Endothelial cell (in vitro differentiated cells): ENCODE results near the gene CBLC. TPM values are rescaled to one million over a fixed set of nuclear protein-coding genes. Genes with fewer than 3 reads are reported as not detected.

Source experiments
- DNase-seq: peaks from one replicate; pipeline ENCODE4 v3.0.0; 2021; ENCODE audit warnings: low spot score
- H3K27ac Mint-ChIP-seq: one replicate; pipeline ENCODE4 v1.8.0; 2021; ENCODE audit warnings: mixed read lengths, inconsistent platforms; ENCODE audit not compliant: unreplicated experiment
- H3K27me3 Mint-ChIP-seq: one replicate; pipeline ENCODE4 v1.8.0; 2021; ENCODE audit warnings: mild to moderate bottlenecking, moderate library complexity, mixed read lengths, inconsistent platforms; ENCODE audit not compliant: unreplicated experiment
- H3K36me3 Mint-ChIP-seq: one replicate; pipeline ENCODE4 v1.8.0; 2021; ENCODE audit warnings: mild to moderate bottlenecking, low read depth, mixed read lengths, inconsistent platforms; ENCODE audit not compliant: unreplicated experiment
- H3K4me1 Mint-ChIP-seq: one replicate; pipeline ENCODE4 v1.8.0; 2021; ENCODE audit warnings: mild to moderate bottlenecking, mixed read lengths, inconsistent platforms; ENCODE audit not compliant: unreplicated experiment
- H3K4me3 Mint-ChIP-seq: one replicate; pipeline ENCODE4 v1.8.0; 2021; ENCODE audit warnings: mild to moderate bottlenecking, mixed read lengths, inconsistent platforms; ENCODE audit not compliant: unreplicated experiment
- H3K9me3 Mint-ChIP-seq: one replicate; pipeline ENCODE4 v1.8.0; 2021; ENCODE audit warnings: mixed read lengths, inconsistent platforms; ENCODE audit not compliant: unreplicated experiment
- total RNA-seq: library from RNA; stranded (reverse); fragmentation: NEBNext Ultra II Directional; extraction: Animal tissue kit (Norgen Biotek cat#: 25700); gene quantifications from one replicate; pipeline ENCODE4 v1.2.1, GENCODE V29; 2021; ENCODE audit not compliant: unreplicated experiment
- TF ChIP-seq, protein P1 (sequence below): fragments of 200-600 bp; sonication (generic); IDR thresholded peaks from one replicate; pipeline ENCODE4 v1.5.0; 2021; ENCODE audit warnings: antibody characterized with exemption; ENCODE audit not compliant: unreplicated experiment

Gene CBLC
- total RNA-seq, 1 donor from 2014 or later: 0.85 TPM

DNA sequence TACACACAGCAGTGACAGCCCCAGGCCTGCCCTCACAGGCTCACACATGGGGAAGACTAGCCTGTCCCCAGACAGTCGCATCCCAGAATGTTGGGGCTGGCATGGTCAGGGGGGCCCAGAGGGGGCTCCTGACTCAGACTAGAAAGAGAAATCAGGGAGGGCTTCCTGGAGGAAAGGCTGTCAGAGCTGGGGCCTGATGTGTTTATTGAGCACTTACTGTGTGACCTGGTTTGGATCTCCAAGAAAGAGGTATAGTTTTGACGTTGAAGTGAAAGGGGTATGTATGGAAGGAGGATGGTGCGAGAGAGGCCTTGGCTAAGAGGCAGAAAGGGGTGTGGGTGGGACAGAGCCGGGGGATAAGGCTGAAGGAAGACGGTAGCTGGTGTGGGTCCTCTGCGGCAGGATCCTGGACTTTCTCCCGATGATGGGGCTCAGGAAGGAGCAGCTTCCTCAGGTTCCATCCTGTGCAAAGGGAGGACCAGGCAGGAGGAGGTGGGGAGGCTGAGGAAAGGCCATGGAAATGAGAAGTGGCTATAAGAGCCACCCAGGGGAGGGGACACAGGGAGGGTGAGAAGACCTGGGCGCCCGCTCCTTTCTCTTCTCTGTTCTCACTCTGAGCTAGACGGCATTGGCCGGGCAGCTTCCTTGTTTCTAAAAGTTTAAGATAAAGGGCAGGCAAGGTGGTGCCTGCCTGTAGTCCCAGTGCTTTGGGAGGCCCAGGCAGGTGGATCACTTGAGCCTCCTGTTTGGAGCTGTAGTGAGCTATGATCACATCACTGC, 45.3 kb upstream of the CBLC start:
- no peaks in the 10 kb centered on the region for H3K9me3 Mint-ChIP-seq
- no peak overlapping the region for H3K4me3 Mint-ChIP-seq
- peaks cover 1% of the 10 kb centered on the region for H3K27me3 Mint-ChIP-seq
- no peak for DNase-seq
- TF ChIP-seq, protein P1, sequence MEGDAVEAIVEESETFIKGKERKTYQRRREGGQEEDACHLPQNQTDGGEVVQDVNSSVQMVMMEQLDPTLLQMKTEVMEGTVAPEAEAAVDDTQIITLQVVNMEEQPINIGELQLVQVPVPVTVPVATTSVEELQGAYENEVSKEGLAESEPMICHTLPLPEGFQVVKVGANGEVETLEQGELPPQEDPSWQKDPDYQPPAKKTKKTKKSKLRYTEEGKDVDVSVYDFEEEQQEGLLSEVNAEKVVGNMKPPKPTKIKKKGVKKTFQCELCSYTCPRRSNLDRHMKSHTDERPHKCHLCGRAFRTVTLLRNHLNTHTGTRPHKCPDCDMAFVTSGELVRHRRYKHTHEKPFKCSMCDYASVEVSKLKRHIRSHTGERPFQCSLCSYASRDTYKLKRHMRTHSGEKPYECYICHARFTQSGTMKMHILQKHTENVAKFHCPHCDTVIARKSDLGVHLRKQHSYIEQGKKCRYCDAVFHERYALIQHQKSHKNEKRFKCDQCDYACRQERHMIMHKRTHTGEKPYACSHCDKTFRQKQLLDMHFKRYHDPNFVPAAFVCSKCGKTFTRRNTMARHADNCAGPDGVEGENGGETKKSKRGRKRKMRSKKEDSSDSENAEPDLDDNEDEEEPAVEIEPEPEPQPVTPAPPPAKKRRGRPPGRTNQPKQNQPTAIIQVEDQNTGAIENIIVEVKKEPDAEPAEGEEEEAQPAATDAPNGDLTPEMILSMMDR: no peak
- no peaks in the 10 kb centered on the region for H3K36me3 Mint-ChIP-seq
- no peaks in the 10 kb centered on the region for H3K4me1 Mint-ChIP-seq
- no peak overlapping the region for H3K27ac Mint-ChIP-seq

DNA sequence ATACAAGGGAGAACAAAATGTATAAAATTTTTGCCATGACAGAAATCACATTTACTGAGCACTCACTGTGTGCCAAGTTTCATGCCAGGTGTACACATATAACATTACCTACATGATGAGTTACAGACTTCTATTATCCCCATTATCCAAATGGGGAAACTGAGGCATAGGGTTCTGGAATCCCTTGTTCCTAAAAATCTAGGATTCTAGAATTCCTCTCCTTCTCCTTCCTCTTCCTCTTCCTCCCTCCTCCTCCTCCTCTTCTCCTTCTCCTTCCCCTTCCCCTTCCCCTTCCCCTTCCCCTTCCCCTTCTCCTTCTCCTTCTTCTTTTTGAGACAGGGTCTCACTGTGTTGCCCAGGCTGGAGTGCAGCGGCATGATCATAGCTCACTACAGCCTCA, 43.3 kb upstream of the CBLC start:
- TF ChIP-seq, protein P1: no peak
- DNase-seq: no peak
- Mint-ChIP-seq H3K27me3 (peaks cover 1% of the 10 kb centered on the region), H3K4me1 (no peaks in the 10 kb centered on the region), H3K27ac (no peak overlapping the region), H3K4me3 (no peak overlapping the region), H3K9me3 (no peaks in the 10 kb centered on the region), H3K36me3 (no peaks in the 10 kb centered on the region)

- Mint-ChIP-seq H3K27me3 (no peaks in the 10 kb centered on the region), H3K4me3 (no peak overlapping the region), H3K9me3 (no peaks in the 10 kb centered on the region), H3K4me1 (no peaks in the 10 kb centered on the region), H3K27ac (no peak overlapping the region), H3K36me3 (no peaks in the 10 kb centered on the region)
- TF ChIP-seq, protein P1: no peak
- DNase-seq: no peak
Observed at GRCh38 chr19:44735011-44735410, 42.7 kb upstream of the CBLC start.

DNA sequence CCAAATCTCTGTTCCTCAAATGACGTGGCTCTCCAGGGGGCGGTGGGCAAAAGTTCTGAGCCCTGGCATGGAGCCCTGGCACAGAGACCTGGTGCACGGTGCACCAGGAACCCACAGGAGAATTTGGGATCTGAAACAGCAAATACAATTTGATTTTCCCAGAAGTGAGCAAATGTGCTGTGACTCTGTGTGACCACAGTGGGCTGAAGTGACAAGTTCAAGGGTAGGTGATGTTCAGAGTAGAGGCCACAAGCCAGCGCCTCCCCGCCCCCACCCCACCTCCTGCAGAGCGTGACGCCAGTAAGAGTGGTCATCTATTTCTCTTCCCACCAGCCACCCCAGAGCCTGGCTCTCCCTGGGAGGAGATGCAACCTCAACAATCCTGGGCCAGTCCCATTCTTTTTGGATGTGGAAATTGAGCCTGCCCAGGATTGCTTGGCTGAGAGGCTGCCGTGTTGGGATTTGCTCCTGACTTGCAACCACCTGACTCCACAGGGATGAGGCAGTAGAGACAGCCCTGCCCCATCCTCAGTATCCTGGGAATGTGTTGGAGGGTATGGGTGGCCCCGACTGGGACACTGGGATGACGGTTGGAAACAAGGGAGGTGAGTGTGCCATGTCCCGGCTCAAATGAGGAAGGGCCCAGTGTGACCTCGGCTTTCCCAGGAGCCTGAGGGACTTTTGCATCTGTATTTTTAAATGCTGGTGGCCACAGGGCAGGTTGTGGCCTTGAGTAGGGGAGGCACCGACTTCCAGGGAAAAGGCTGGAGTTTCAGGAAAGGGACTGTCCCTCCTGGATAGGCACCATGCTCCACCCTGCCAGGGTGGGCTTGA, 40.2 kb upstream of the CBLC start:
- Mint-ChIP-seq H3K4me3 (no peak overlapping the region), H3K9me3 (no peaks in the 10 kb centered on the region), H3K36me3 (no peaks in the 10 kb centered on the region), H3K27me3 (no peaks in the 10 kb centered on the region), H3K27ac (no peak overlapping the region), H3K4me1 (no peaks in the 10 kb centered on the region)
- TF ChIP-seq, protein P1: no peak
- DNase-seq: no peak

- DNase-seq: no peak
- TF ChIP-seq, protein P1: no peak
- H3K4me3 Mint-ChIP-seq: no peak overlapping the region
- H3K27me3 Mint-ChIP-seq: no peaks in the 10 kb centered on the region
- no peak overlapping the region for H3K27ac Mint-ChIP-seq
- H3K9me3 Mint-ChIP-seq: no peaks in the 10 kb centered on the region
- no peaks in the 10 kb centered on the region for H3K36me3 Mint-ChIP-seq
- H3K4me1 Mint-ChIP-seq: peaks cover 5% of the 10 kb centered on the region
Observed at GRCh38 chr19:44738136-44738535, 39.6 kb upstream of the CBLC start.
